PC-9 (cell line): Measurements from ENCODE around the gene GSX2. TPM values are rescaled to one million over a fixed set of nuclear protein-coding genes. Genes with fewer than 3 reads are reported as not detected.

Experiments used
- BruUV-seq: library from RNA; stranded (reverse); fragments of 400-500 nt; replicated peaks from 2 replicates; lab custom pipeline; 2021; lab: Mats Ljungman, UMichigan
- CTCF ChIA-PET: fragments of 300-600 bp; sonication (Branson Sonifier 250); formaldehyde crosslinking; loops from one replicate; lab custom pipeline; 2022; ENCODE audit warnings: antibody characterized with exemption; lab: Charles Lee
- POLR2A ChIA-PET: fragments of 300-600 bp; sonication (Branson Sonifier 250); formaldehyde crosslinking; loops from one replicate; lab custom pipeline; 2022; ENCODE audit warnings: antibody characterized with exemption; ENCODE audit not compliant: unreplicated experiment; lab: Charles Lee
- DNase-seq, 2 experiments: peaks; one replicate each; pipeline versions ENCODE4 v3.0.0 to v3.0.0-alpha.2; 2015 to 2022; ENCODE audit warnings: mixed read lengths in 1 of 2
- H2AFZ ChIP-seq: fragments of 200-600 bp; sonication (generic); 2 replicates; pipeline ENCODE4 v1.8.1; 2017; ENCODE audit warnings: antibody characterized with exemption
- H3F3A ChIP-seq: fragments of 200-600 bp; sonication (generic); 2 replicates; pipeline ENCODE4 v1.8.1; 2017; ENCODE audit warnings: antibody characterized with exemption, mild to moderate bottlenecking, low read depth; ENCODE audit not compliant: insufficient read depth
- H3K27ac ChIP-seq: fragments of 200-600 bp; sonication (generic); 2 replicates; pipeline ENCODE4 v1.6.1; 2016; ENCODE audit warnings: mixed run types
- H3K27me3 ChIP-seq: fragments of 200-600 bp; sonication (generic); 2 replicates; pipeline ENCODE4 v1.6.1; 2016; ENCODE audit warnings: low read depth, mixed run types; ENCODE audit not compliant: insufficient read depth
- H3K36me3 ChIP-seq: fragments of 200-600 bp; sonication (generic); 2 replicates; pipeline ENCODE4 v1.6.1; 2016; ENCODE audit warnings: low read depth, mixed run types
- H3K4me1 ChIP-seq: fragments of 200-600 bp; sonication (generic); replicated peaks from 2 replicates; pipeline ENCODE4 v1.6.1; 2016; ENCODE audit warnings: mixed run types; ENCODE audit not compliant: insufficient read depth
- H3K4me2 ChIP-seq: fragments of 200-600 bp; sonication (generic); 2 replicates; pipeline ENCODE4 v1.6.1; 2017; ENCODE audit warnings: mixed run types
- H3K4me3 ChIP-seq: fragments of 200-600 bp; sonication (generic); 2 replicates; pipeline ENCODE4 v1.6.1; 2016; ENCODE audit warnings: mixed run types
- H3K79me2 ChIP-seq: fragments of 200-600 bp; sonication (generic); 2 replicates; pipeline ENCODE4 v1.6.1; 2017; ENCODE audit warnings: low read depth, mixed run types
- H3K9me2 ChIP-seq: fragments of 200-600 bp; sonication (generic); 2 replicates; pipeline ENCODE4 v1.8.1; 2017; ENCODE audit warnings: mild to moderate bottlenecking; ENCODE audit not compliant: insufficient read depth
- H3K9me3 ChIP-seq: fragments of 200-600 bp; sonication (generic); 2 replicates; pipeline ENCODE4 v1.8.1; 2016; ENCODE audit warnings: low read depth; ENCODE audit not compliant: insufficient read depth
- H4K20me1 ChIP-seq: fragments of 200-600 bp; sonication (generic); 2 replicates; pipeline ENCODE4 v1.8.1; 2017; ENCODE audit not compliant: insufficient read depth
- CTCF ChIP-seq: fragments of 200-600 bp; sonication (generic); conservative IDR thresholded peaks from 2 replicates; pipeline ENCODE4 v1.6.1; 2017; ENCODE audit warnings: mixed run types, antibody characterized with exemption, mild to moderate bottlenecking, moderate library complexity
- EZH2 ChIP-seq: fragments of 200-600 bp; sonication (generic); IDR thresholded peaks from 2 replicates; pipeline ENCODE4 v1.8.0; 2017; ENCODE audit warnings: antibody characterized with exemption, low read depth
- intact Hi-C: fragments of 100-400 bp; cut with micrococcal nuclease; formaldehyde crosslinking; loops from one replicate; pipeline ENCODE4 v1.10.0; 2022; ENCODE audit not compliant: unreplicated experiment
- total RNA-seq: library from RNA; stranded (reverse); gene quantifications from 2 replicates; pipeline ENCODE4 v1.2.3, GENCODE V29; 2021

Gene GSX2
- total RNA-seq, 1 experiment from 2014 or later: not detected

DNA sequence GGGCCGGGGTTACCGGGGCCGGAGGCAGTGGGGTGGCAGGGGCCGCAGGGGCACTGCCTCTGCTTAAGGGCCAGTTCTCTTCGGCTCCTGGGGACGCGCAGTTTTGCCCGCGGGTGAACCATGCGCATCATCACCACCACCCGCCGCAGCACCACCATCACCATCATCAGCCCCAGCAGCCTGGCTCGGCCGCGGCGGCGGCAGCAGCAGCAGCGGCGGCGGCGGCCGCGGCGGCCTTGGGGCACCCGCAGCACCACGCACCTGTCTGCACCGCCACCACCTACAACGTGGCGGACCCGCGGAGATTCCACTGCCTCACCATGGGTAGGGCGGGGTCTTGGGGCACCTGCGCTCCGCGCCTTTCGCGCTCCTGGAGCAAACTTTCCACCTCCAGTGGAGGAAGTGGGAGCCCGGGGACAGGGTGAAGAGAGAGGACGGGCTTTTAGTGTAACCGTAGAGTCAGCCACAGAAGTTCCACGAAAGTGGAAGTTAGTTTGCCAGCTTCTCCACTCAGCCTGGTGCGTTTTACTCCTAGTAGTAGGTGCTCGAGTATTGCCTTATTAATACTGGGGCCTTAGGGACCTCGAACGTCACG lies 729 bp downstream of the GSX2 start:
- Histone ChIP-seq H3K79me2 (no peaks in the 10 kb centered on the region), H3K27ac (no peak overlapping the region), H3K36me3 (no peaks in the 10 kb centered on the region), H3F3A (no peaks in the 10 kb centered on the region), H3K9me2 (no peaks in the 10 kb centered on the region), H3K27me3 (no peaks in the 10 kb centered on the region), H3K4me1 (no peaks in the 10 kb centered on the region), H3K4me3 (no peak overlapping the region), H4K20me1 (no peaks in the 10 kb centered on the region), H3K4me2 (no peak overlapping the region), H3K9me3 (no peaks in the 10 kb centered on the region), H2AFZ (no peak overlapping the region)
- ChIA-PET CTCF (no interaction called here), POLR2A (no interaction called here)
- no TSS peak for BruUV-seq
- TF ChIP-seq CTCF (no peak), EZH2 (no peak)
- intact Hi-C loops: no loop called here
- no peak for DNase-seq

- POLR2A ChIA-PET: no interaction called here
- H3F3A ChIP-seq: no peaks in the 10 kb centered on the region
- H3K36me3 ChIP-seq: no peaks in the 10 kb centered on the region
- no peak for DNase-seq
- no peak overlapping the region for H3K4me2 ChIP-seq
- no peaks in the 10 kb centered on the region for H3K79me2 ChIP-seq
- no peak overlapping the region for H3K4me3 ChIP-seq
- TF ChIP-seq CTCF: no peak
- no peak for TF ChIP-seq EZH2
- no peaks in the 10 kb centered on the region for H4K20me1 ChIP-seq
- no peaks in the 10 kb centered on the region for H3K4me1 ChIP-seq
- H3K9me2 ChIP-seq: no peaks in the 10 kb centered on the region
- intact Hi-C loops: no loop called here
- no TSS peak for BruUV-seq
- H2AFZ ChIP-seq: no peak overlapping the region
- H3K27ac ChIP-seq: no peak overlapping the region
- no peaks in the 10 kb centered on the region for H3K27me3 ChIP-seq
- CTCF ChIA-PET: no interaction called here
- H3K9me3 ChIP-seq: no peaks in the 10 kb centered on the region
Measured at GRCh38 chr4:54101190-54102041, 1.5 kb downstream of the GSX2 start.

DNA sequence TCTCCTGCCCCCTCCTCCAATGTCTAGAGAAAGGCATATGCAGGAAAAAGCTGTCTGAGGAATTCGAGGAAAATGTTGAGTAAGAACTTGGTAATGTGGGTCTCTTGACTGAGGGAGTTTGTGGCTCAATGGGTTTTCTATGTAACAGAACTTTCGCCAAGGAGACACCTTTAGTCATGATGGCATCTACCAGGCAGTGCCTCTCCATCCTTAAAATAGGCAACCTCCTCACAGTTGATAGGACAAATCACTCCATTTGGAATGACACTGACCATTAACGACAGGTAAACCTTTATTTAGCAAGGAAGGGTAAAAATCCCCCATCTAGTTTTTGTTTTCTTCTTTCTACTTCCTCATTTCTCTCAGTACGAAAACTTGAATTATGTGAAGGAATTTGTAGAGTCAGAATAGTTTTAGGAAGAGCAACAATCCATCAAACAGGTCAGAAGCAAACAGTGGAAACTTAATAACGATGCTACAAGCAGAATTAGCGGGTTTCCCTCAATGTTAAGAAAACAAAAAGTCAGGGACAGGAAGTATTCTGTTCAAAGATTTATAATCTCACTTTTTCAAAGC lies 2.7 kb downstream of the GSX2 start:
- Histone ChIP-seq H3K4me2 (no peak overlapping the region), H3K27me3 (no peaks in the 10 kb centered on the region), H2AFZ (no peak overlapping the region), H4K20me1 (no peaks in the 10 kb centered on the region), H3K4me3 (no peak overlapping the region), H3K79me2 (no peaks in the 10 kb centered on the region), H3K9me2 (no peaks in the 10 kb centered on the region), H3K4me1 (no peaks in the 10 kb centered on the region), H3K27ac (no peak overlapping the region), H3K36me3 (no peaks in the 10 kb centered on the region), H3K9me3 (no peaks in the 10 kb centered on the region), H3F3A (no peaks in the 10 kb centered on the region)
- ChIA-PET CTCF (no interaction called here), POLR2A (no interaction called here)
- TF ChIP-seq CTCF: no peak
- no peak for TF ChIP-seq EZH2
- intact Hi-C loops: no loop called here
- DNase-seq: no peak
- BruUV-seq: no TSS peak
